Mesenchymal stem cell (in vitro differentiated cells and primary cell): ENCODE data around the gene HCN1.
"Not testable (repeated sequence)": the region's sequence is repeated elsewhere in the genome, so short reads cannot be mapped to it uniquely, and the experiment has no call there.

ENCODE experiments used
- DNase-seq: peaks from one replicate; pipeline ENCODE4 v3.0.0-alpha.2; 2013
- H2AFZ ChIP-seq: one replicate; pipeline ENCODE4 v1.6.1; 2013; ENCODE audit warnings: low read depth, mild to moderate bottlenecking, control low read depth, inconsistent platforms, low read length, moderate library complexity
- H2AK5ac ChIP-seq: 2 replicates; pipeline ENCODE4 v1.6.1; 2013; ENCODE audit warnings: low read length, moderate library complexity, mild to moderate bottlenecking, inconsistent platforms; ENCODE audit not compliant: severe bottlenecking
- H2BK120ac ChIP-seq: one replicate; pipeline ENCODE4 v1.6.1; 2013; ENCODE audit warnings: low read depth, mild to moderate bottlenecking, inconsistent platforms, low read length, moderate library complexity
- H2BK12ac ChIP-seq, 2 experiments: one replicate each; pipeline ENCODE4 v1.6.1; 2013; ENCODE audit warnings: inconsistent platforms in 2 of 2, low read length in 2 of 2, mild to moderate bottlenecking in 2 of 2, moderate library complexity in 2 of 2, control low read depth in 1 of 2
- H2BK15ac ChIP-seq: one replicate; pipeline ENCODE4 v1.6.1; 2013; ENCODE audit warnings: mild to moderate bottlenecking, low read depth, inconsistent platforms; ENCODE audit not compliant: poor library complexity, severe bottlenecking
- H2BK5ac ChIP-seq: 2 replicates; pipeline ENCODE4 v1.6.1; 2013; ENCODE audit warnings: low read depth, mild to moderate bottlenecking, low read length, control low read depth, inconsistent platforms; ENCODE audit not compliant: poor library complexity, severe bottlenecking
- H3K14ac ChIP-seq, 2 experiments: one replicate each; pipeline ENCODE4 v1.6.1; 2013; ENCODE audit warnings: inconsistent platforms in 2 of 2, low read length in 2 of 2, control low read depth in 1 of 2, mild to moderate bottlenecking in 1 of 2, moderate library complexity in 1 of 2
- H3K18ac ChIP-seq, 2 experiments: one replicate each; pipeline ENCODE4 v1.6.1; 2013; ENCODE audit warnings: inconsistent platforms in 2 of 2, low read length in 2 of 2, control low read depth in 1 of 2, low read depth in 1 of 2, mild to moderate bottlenecking in 1 of 2
- H3K23ac ChIP-seq, 2 experiments: one replicate each; pipeline ENCODE4 v1.6.1; 2013; ENCODE audit warnings: inconsistent platforms in 2 of 2, low read length in 2 of 2, mild to moderate bottlenecking in 2 of 2, moderate library complexity in 2 of 2, control low read depth in 1 of 2
- H3K27ac ChIP-seq: 2 replicates; pipeline ENCODE4 v1.5.1; 2013; ENCODE audit warnings: mild to moderate bottlenecking, moderate library complexity, low read length, control low read depth, inconsistent platforms; ENCODE audit not compliant: poor library complexity, severe bottlenecking
- H3K27me3 ChIP-seq, 2 experiments: 2 replicates each; pipeline versions ENCODE4 v1.6.1 to v1.7.0; 2013; ENCODE audit warnings: low read length in 2 of 2, mild to moderate bottlenecking in 2 of 2, moderate library complexity in 2 of 2, control low read depth in 1 of 2, inconsistent platforms in 1 of 2; ENCODE audit not compliant: control insufficient read depth in 1 of 2, insufficient read depth in 1 of 2
- H3K36me3 ChIP-seq, 2 experiments: 2 replicates each; pipeline versions ENCODE4 v1.6.1 to v1.7.0; 2013; ENCODE audit warnings: low read length in 2 of 2, control low read depth in 1 of 2, inconsistent platforms in 1 of 2, low read depth in 1 of 2, mild to moderate bottlenecking in 1 of 2; ENCODE audit not compliant: insufficient read depth in 2 of 2, control insufficient read depth in 1 of 2
- H3K4ac ChIP-seq, 2 experiments: one replicate each; pipeline ENCODE4 v1.6.1; 2013; ENCODE audit warnings: inconsistent platforms in 2 of 2, low read length in 2 of 2, mild to moderate bottlenecking in 2 of 2, moderate library complexity in 2 of 2, control low read depth in 1 of 2, low read depth in 1 of 2
- H3K4me1 ChIP-seq: 2 replicates; pipeline ENCODE4 v1.6.1; 2013; ENCODE audit warnings: low read depth, low read length, control low read depth; ENCODE audit not compliant: control insufficient read depth, insufficient read depth
- H3K4me2 ChIP-seq: 2 replicates; pipeline ENCODE4 v1.6.1; 2013; ENCODE audit warnings: low read length, mild to moderate bottlenecking, inconsistent platforms; ENCODE audit not compliant: poor library complexity, severe bottlenecking
- H3K4me3 ChIP-seq, 2 experiments: 2 replicates each; pipeline versions ENCODE4 v1.5.1 to v1.7.0; 2013; ENCODE audit warnings: low read length in 2 of 2, mild to moderate bottlenecking in 2 of 2, control low read depth in 1 of 2, low read depth in 1 of 2; ENCODE audit not compliant: insufficient read depth in 1 of 2
- H3K79me1 ChIP-seq: replicated peaks from 2 replicates; pipeline ENCODE4 v1.6.1; 2013; ENCODE audit warnings: mild to moderate bottlenecking, control low read depth, low read length, inconsistent platforms; ENCODE audit not compliant: poor library complexity, severe bottlenecking
- H3K9ac ChIP-seq: 2 replicates; pipeline ENCODE4 v1.7.0; 2013; ENCODE audit warnings: mild to moderate bottlenecking, low read length, moderate library complexity
- H3K9me3 ChIP-seq: 2 replicates; pipeline ENCODE4 v1.7.0; 2013; ENCODE audit warnings: mild to moderate bottlenecking, low read length; ENCODE audit not compliant: control insufficient read depth
- H4K8ac ChIP-seq: one replicate; pipeline ENCODE4 v1.6.1; 2013; ENCODE audit warnings: inconsistent platforms, mild to moderate bottlenecking, low read length, moderate library complexity
- H4K91ac ChIP-seq: one replicate; pipeline ENCODE4 v1.6.1; 2013; ENCODE audit warnings: mild to moderate bottlenecking, low read length, inconsistent platforms
- WGBS: methylation state at CpG from one replicate; pipeline ENCODE4 v1.1.7; 2013; ENCODE audit warnings: mixed read lengths; 5-methylcytosine and 5-hydroxymethylcytosine counted together

HCN1 gene

DNA sequence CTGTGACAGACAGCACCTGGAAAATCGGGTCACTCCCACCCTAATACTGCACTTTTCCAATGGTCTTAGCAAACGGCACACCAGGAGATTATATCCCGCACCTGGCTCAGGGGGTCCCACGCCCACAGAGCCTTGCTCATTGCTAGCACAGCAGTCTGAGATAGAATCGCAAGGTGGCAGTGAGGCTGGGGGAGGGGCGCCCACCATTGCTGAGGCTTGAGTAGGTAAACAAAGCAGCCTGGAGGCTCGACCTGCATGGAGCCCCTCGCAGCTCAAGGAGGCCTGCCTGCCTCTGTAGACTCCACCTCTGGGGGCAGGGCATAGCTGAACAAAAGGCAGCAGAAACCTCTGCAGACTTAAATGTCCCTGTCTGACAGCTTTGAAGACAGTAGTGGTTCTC lies 383.6 kb downstream of the HCN1 start:
- not testable (repeated sequence) for H2BK120ac ChIP-seq, H3K14ac ChIP-seq, H2BK12ac ChIP-seq, H3K27ac ChIP-seq, H3K79me1 ChIP-seq, H3K36me3 ChIP-seq, H3K4me2 ChIP-seq, H3K9me3 ChIP-seq, H3K23ac ChIP-seq, H3K18ac ChIP-seq, H4K91ac ChIP-seq, DNase-seq, H3K27me3 ChIP-seq, H3K9ac ChIP-seq, H2BK15ac ChIP-seq, H3K4me1 ChIP-seq, H2AK5ac ChIP-seq, H2AFZ ChIP-seq, H2BK5ac ChIP-seq, H3K4me3 ChIP-seq, H3K4ac ChIP-seq, H4K8ac ChIP-seq
- 88% methylated on average over 7 of the region's 8 CpGs for WGBS

DNA sequence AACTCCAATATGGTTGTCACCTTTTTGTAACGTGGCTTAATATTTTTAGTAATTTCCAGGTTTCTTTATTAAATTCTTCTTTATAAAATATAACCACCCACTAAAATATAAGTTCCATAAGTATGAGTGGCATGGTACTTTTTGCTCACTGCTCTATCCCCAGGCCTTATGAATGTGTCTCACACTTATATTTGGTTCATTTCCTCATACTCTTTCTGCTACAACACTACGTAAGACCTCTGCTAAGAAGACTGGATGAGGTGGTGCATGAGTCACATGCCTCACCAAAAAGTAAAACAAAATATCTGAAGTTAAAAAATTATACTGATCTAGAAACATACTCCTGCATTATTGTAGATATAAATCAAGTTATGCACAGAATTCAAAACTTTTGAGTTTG lies 400.9 kb downstream of the HCN1 start:
- Histone ChIP-seq H3K4me2 (no peak overlapping the region), H3K23ac (no peak overlapping the region), H3K4me1 (no peaks in the 10 kb centered on the region), H3K4ac (no peak overlapping the region), H3K27ac (no peak overlapping the region), H2BK15ac (no peak overlapping the region), H4K8ac (no peak overlapping the region), H2BK5ac (no peak overlapping the region), H2BK12ac (no peak overlapping the region), H2BK120ac (no peak overlapping the region), H3K9ac (no peak overlapping the region), H2AFZ (no peak overlapping the region), H3K18ac (no peak overlapping the region), H2AK5ac (no peak overlapping the region), H3K9me3 (peaks cover 28% of the 10 kb centered on the region), H3K36me3 (no peaks in the 10 kb centered on the region), H3K4me3 (no peak overlapping the region), H3K14ac (no peak overlapping the region), H3K79me1 (no peaks in the 10 kb centered on the region), H4K91ac (no peak overlapping the region), H3K27me3 (no peaks in the 10 kb centered on the region)
- no CpG with 5 or more reads among the region's 2 CpGs for WGBS
- no peak for DNase-seq

DNA sequence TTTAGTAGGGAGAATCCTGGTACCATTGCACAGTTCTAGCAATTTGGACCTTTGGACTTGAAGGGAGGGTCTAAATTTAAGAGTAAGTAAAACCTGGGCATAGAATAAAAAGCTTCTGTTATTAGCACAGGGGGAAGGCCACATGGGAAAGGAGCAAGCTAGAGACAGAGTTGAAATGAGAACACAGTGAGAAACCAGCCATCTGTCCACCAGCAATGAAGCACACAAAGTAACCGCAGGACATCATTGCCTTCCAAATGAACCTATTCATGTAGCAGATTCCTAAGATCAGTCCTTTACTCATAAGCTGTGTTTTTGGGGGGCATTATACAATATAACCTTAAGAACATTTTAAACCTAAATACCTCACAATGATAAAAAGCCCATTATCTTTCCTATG lies 407.4 kb downstream of the HCN1 start:
- no peak overlapping the region for H3K9ac ChIP-seq
- no peaks in the 10 kb centered on the region for H3K36me3 ChIP-seq
- no peaks in the 10 kb centered on the region for H3K27me3 ChIP-seq
- H2BK12ac ChIP-seq: no peak overlapping the region
- H2BK5ac ChIP-seq: no peak overlapping the region
- no peak overlapping the region for H3K23ac ChIP-seq
- no peak overlapping the region for H3K18ac ChIP-seq
- H4K91ac ChIP-seq: no peak overlapping the region
- H3K4me2 ChIP-seq: no peak overlapping the region
- no peak overlapping the region for H3K14ac ChIP-seq
- H3K4me3 ChIP-seq: no peak overlapping the region
- H3K4me1 ChIP-seq: no peaks in the 10 kb centered on the region
- H2AFZ ChIP-seq: no peak overlapping the region
- DNase-seq: no peak
- H2AK5ac ChIP-seq: no peak overlapping the region
- H3K4ac ChIP-seq: no peak overlapping the region
- H2BK15ac ChIP-seq: no peak overlapping the region
- H4K8ac ChIP-seq: no peak overlapping the region
- H2BK120ac ChIP-seq: no peak overlapping the region
- H3K27ac ChIP-seq: no peak overlapping the region
- 100% methylated on average over 1 of the region's 1 CpG for WGBS
- no peaks in the 10 kb centered on the region for H3K9me3 ChIP-seq
- no peaks in the 10 kb centered on the region for H3K79me1 ChIP-seq

DNA sequence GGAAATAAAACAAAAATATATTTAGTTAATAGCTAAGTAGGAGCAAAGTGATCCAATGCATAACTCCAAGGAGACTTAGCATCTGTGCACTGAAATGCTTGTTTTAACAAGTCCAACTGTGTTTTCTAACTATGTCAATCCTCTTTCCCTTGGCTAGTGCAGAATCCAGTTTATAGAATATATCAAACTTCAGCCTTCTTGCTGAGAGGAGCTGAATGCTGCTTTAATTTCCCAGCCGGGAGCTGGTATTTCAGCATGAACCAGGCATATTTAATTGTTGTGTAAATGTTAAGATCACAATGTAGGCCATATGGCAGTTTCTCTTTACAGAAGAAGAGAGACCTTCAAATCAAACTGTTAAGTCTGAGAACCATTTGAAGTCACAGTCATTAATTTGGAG lies 411.7 kb downstream of the HCN1 start:
- Histone ChIP-seq H3K27me3 (no peaks in the 10 kb centered on the region), H3K36me3 (no peaks in the 10 kb centered on the region), H3K4me2 (no peak overlapping the region), H2BK120ac (no peak overlapping the region), H3K18ac (no peak overlapping the region), H3K14ac (no peak overlapping the region), H2BK5ac (no peak overlapping the region), H3K27ac (no peak overlapping the region), H3K4ac (no peak overlapping the region), H2BK15ac (no peak overlapping the region), H2AK5ac (no peak overlapping the region), H4K91ac (no peak overlapping the region), H3K9ac (no peak overlapping the region), H2BK12ac (no peak overlapping the region), H3K4me3 (no peak overlapping the region), H3K9me3 (no peaks in the 10 kb centered on the region), H3K23ac (no peak overlapping the region), H3K4me1 (no peaks in the 10 kb centered on the region), H4K8ac (no peak overlapping the region), H2AFZ (no peak overlapping the region), H3K79me1 (no peaks in the 10 kb centered on the region)
- 71% methylated on average over 1 of the region's 1 CpG for WGBS
- DNase-seq: no peak
